GM21529 (cell line): ENCODE results near the gene CPB2.
A peak's percentile ranks its signal among the peaks of the same experiment; 100 is the strongest.

Experiments used
- ATAC-seq: cut with Tn5 transposase; IDR thresholded peaks from one replicate; pipeline ENCODE4 v1.9.1; 2021; ENCODE audit not compliant: unreplicated experiment

The CPB2 gene

GRCh38 chr13:46053162-46054012 lies 51.4 kb downstream of the CPB2 start:
- no peak for ATAC-seq

- peak; percentile 99 for ATAC-seq
Observed at GRCh38 chr13:46052319-46053161, 52.3 kb downstream of the CPB2 start, which contains the start of gene ZC3H13. Gene ZC3H13, minus strand, starts transcription at chr13:46052746. Its CDS starts 7,239 bp downstream, at chr13:46045507.

- no peak for ATAC-seq
Observed at GRCh38 chr13:46051968-46052318, 52.9 kb downstream of the CPB2 start.

- ATAC-seq: no peak
Observed at GRCh38 chr13:46050771-46051170, 54.1 kb downstream of the CPB2 start.

GRCh38 chr13:46045424-46045823 lies 59.4 kb downstream of the CPB2 start:
- no peak for ATAC-seq

GRCh38 chr13:46043647-46044046 lies 61.2 kb downstream of the CPB2 start:
- ATAC-seq: no peak

GRCh38 chr13:46041419-46041839 lies 63.4 kb downstream of the CPB2 start:
- ATAC-seq: no peak

- ATAC-seq: no peak
Observed at GRCh38 chr13:46040763-46041162, 64.1 kb downstream of the CPB2 start.

- ATAC-seq: no peak
Observed at GRCh38 chr13:46039411-46040182, 65.2 kb downstream of the CPB2 start.

- ATAC-seq: no peak
Observed at GRCh38 chr13:46038296-46038695, 66.5 kb downstream of the CPB2 start.

- ATAC-seq: no peak
Observed at GRCh38 chr13:46035066-46035465, 69.8 kb downstream of the CPB2 start.

GRCh38 chr13:46032341-46032740 lies 72.5 kb downstream of the CPB2 start:
- ATAC-seq: no peak

GRCh38 chr13:46031581-46032263 lies 73.1 kb downstream of the CPB2 start:
- ATAC-seq: no peak

- ATAC-seq: no peak
Observed at GRCh38 chr13:46025157-46025556, 79.7 kb downstream of the CPB2 start.

GRCh38 chr13:46022481-46022880 lies 82.4 kb downstream of the CPB2 start:
- no peak for ATAC-seq

- no peak for ATAC-seq
Observed at GRCh38 chr13:46016216-46016615, 88.6 kb downstream of the CPB2 start.

- no peak for ATAC-seq
Observed at GRCh38 chr13:46015366-46015765, 89.5 kb downstream of the CPB2 start.

- no peak for ATAC-seq
Observed at GRCh38 chr13:46012404-46012803, 92.4 kb downstream of the CPB2 start.

GRCh38 chr13:46010148-46010547 lies 94.7 kb downstream of the CPB2 start:
- ATAC-seq: no peak

- no peak for ATAC-seq
Observed at GRCh38 chr13:46008631-46009030, 96.2 kb downstream of the CPB2 start.
